HG03066 (cell line): ENCODE measurements around the gene SLC6A15.

Source experiments
- ATAC-seq: cut with Tn5 transposase; IDR thresholded peaks from one replicate; pipeline ENCODE4 v1.9.1; 2021; ENCODE audit warnings: low read depth; ENCODE audit not compliant: unreplicated experiment

The SLC6A15 gene

DNA sequence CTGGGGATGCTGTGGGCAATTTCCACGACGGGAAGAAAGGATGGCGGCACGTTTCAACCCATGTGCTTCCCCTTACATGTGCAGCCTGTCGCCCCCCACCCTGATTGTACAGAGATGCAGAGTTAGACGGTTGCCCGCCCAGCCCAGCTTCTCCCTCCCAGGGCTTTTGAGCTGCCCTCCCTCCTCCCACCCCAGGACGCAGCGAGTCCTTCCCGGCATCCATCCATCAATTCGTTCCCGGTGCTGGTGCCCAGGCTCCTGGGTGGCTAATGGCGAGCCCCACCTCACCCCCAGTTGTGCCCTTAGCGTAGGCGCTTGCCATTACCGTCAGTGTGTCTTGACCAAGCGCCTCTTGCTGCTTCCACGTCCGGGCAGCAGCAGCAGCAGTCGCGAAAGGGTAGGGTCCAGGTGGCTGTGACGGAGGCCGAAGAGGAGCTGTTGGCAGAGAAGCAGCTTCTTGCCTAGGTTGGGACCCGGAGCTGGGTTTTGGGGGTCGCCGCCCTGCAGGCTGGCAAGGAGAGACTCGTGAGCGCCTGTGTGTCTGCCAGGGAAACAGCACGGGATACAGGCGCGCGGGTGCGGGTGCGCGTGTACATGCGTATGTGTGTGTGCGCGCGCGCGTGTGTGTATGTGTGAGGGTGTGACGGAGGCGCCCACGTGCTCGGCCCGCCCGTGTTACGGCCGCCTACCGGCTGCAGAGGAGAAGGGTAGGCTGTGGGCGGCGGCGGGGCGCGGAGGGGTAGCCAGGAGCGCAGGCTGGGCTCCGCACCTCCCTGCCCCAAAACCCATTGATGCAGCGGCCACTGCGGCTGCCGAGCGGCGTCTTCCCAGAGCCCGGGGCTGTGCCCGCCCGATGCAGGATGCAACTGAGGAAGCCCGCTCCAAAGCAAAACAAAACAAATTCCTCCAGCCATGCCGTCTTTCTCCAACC lies at the start of gene SLC6A15:
Gene SLC6A15 (minus strand): TSS at position 602 of the 931 bp plus-strand sequence. CDS start 20,679 bp downstream, outside the sequence.
- ATAC-seq: no peak

GRCh38 chr12:84960918-84961317 lies 48.3 kb upstream of the SLC6A15 start:
- no peak for ATAC-seq

DNA sequence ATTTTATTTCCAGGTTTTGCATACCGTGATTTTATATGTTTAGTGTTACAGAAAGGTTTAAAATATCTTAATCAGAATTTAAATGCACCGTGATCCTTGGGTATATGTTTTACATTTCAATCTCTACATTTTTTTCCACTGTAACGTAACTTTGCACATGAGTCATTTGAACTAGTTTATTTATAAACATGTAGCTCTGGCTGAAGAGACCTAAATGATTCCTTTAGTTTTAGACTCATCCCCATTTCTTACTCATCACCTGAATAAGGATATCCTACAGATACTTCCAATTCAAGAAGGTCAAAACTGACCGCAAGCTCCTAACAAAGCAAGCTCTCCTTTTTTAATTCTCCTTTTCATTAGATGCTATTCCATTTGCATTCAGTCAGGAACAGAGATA lies 42.7 kb upstream of the SLC6A15 start:
- ATAC-seq: no peak

DNA sequence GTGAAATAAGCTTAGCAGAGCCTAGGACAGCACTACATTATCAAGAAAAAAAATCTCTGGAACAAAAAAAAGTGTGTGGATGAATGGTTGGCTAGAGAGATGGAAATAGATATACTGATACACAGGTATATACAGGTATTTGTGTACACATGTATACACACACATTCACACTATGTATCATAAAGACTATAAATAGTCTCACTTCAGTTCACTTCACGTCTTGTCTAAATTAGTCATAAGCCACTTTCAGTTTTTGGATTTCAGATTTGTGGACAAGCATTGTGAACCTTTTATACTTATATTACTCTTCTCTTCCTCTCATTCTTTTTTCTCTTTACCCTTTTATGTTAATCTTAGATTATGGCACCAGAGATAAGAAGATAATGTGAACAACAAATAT lies 41.8 kb upstream of the SLC6A15 start:
- no peak for ATAC-seq

GRCh38 chr12:84950971-84951546 lies 38.5 kb upstream of the SLC6A15 start:
- ATAC-seq: no peak

GRCh38 chr12:84946753-84947152 lies 34.2 kb upstream of the SLC6A15 start:
- ATAC-seq: no peak

GRCh38 chr12:84937415-84937814 lies 24.8 kb upstream of the SLC6A15 start:
- ATAC-seq: no peak

DNA sequence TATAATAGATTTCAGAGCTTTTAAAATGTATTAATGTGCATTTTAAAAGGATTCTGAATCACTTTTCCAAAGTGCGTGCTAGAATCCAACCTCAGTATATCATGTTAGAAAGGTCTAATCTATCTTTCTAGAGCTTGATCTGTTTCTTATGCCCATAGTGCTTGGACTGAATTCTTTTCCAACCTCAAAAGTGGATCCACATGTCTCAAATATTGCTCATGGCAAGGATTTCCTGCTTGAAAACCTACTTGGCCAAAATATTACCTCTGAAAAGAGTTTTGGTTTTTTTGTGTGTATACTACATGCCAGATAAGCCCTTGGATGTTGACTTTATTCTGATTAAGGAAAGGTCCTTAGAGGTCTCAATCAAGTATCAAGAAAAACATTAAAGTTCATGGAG lies 16.9 kb upstream of the SLC6A15 start:
- ATAC-seq: no peak

DNA sequence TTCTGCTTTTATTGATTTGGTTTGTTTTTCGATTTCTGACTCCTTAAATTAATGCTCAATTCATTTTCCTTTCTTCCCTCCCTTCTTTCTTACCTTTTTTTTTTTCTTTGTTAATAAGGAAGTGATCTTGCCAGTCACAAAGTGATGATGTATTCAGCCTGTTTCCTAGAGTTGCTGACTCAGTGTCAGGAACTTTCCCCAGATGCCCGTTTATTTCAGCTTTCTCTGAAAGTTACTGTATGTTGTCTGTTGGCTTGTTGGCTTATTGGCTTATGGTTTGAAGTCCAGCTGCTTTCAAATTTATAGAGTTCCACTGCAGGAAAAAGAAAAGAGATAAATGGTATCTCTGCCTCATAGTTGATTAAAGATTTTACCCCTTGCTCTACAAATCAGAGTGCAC lies 12.4 kb upstream of the SLC6A15 start:
- no peak for ATAC-seq

- ATAC-seq: no peak
These were observed 10.1 kb upstream of the SLC6A15 start for GRCh38 chr12:84922693-84923092.

DNA sequence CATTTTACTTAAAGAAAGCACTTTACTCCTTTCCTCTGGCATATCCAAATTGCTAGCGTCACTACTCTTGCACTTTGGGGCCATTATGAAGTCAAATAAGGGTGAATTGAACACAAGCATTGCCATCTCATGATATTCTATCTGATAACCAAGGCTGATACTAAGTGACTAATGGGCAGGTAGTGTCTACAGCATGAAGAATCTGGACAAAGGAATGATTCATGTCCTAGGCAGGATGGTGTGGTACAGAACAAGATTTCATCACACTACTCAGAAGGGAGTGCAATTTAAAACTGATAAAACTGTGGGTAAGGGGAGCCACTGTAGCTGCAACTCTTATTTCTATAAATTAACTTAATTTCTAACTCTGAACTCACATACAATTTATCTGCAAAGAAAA lies 7.7 kb upstream of the SLC6A15 start:
- ATAC-seq: no peak

DNA sequence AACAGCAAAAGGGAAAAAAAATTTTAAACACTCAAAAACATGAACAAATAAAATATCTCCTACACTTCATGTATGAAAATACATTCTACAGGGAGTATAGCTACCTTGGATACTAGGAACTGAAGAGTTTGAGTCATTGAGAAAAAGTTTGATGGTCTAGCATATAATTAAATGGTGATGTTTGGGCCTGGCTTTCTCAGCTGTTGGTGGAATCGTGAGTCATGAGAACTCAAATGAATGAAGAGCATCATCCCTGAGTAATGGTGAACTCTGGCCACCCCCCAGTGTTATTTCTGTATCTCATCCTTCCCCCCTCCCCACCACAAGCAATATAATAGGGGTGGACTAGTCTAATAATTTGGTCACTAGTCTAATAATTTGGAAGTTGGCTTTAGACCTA lies 6.7 kb upstream of the SLC6A15 start:
- ATAC-seq: no peak

GRCh38 chr12:84913129-84913515 lies 523 bp upstream of the SLC6A15 start:
- no peak for ATAC-seq

DNA sequence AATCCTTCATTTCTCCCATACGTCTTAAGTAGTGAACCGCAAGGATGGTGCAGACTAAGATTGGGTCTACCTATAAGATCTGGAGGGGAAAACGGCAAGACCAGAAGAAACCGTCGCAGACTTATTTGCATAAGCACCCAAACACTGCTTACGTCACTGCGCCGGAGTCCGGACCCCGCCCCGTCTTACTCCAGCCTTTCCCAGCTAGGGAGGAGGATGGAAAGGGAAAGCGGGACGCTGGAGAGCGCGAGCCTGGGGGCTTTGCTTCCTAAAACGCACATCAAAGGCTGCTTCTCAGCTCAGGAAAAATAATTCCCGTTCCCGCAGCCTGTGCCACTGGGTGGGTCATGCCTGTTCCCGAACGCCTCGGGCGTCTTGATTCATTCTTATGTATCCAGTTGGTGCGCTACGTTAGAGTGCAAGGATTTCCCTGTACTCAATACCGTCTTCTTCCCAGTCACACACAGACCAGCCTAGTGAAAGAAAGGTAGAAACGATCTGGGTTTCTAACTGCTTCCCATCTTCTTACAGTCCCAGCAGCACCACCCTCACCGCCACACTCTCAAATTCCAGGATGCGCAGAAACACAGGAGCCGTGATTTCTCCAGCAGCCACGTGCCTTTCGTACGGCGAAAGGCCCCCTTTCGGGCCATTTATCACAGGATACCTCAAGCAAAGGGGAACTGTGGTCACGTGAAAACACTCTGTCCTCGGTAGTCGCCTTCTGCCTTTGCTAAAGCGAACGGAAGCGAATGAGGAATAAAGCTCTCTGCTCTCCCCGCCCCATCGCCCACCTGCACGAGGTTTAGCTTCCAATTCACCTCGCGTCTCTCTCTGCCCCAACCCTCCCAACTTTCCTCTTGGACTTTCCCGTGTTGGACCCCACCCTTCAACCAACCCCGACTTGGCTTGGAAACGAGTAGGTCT lies 1.1 kb downstream of the SLC6A15 start:
- no peak for ATAC-seq

DNA sequence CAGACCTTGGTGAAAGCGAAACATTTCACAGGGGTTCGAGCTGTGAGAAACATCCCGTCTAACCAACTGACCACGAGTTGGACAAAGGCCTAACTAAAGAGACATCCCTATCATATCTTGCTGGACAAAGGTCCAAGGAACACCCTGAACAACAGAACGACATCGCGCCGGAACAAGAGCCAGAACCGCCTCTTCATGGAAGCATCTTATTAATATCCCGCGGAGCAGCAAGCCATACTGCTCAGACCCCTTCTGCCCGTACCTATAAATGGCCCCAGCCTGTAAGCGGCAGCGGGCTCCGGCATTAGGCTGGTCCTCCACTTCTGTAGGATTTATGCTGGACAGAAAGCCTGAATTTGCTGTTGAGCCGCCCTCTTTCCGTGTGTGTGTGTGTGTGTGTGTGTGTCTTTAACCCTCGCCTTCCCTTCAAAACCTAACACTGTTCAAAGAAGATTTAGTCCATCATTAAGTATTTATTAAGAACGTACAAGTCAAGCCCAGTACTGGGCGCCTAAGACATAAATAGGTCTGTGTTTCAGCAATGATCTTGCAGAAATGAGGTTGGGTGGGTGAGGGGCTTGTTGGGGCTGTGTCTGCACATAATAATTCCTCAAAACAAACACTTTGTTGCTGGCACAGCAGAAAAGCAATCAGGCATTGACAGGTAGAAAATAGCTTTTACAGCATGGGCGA lies 1.9 kb downstream of the SLC6A15 start:
- no peak for ATAC-seq

- ATAC-seq: no peak
These were observed 8.5 kb downstream of the SLC6A15 start for GRCh38 chr12:84904051-84904450.

DNA sequence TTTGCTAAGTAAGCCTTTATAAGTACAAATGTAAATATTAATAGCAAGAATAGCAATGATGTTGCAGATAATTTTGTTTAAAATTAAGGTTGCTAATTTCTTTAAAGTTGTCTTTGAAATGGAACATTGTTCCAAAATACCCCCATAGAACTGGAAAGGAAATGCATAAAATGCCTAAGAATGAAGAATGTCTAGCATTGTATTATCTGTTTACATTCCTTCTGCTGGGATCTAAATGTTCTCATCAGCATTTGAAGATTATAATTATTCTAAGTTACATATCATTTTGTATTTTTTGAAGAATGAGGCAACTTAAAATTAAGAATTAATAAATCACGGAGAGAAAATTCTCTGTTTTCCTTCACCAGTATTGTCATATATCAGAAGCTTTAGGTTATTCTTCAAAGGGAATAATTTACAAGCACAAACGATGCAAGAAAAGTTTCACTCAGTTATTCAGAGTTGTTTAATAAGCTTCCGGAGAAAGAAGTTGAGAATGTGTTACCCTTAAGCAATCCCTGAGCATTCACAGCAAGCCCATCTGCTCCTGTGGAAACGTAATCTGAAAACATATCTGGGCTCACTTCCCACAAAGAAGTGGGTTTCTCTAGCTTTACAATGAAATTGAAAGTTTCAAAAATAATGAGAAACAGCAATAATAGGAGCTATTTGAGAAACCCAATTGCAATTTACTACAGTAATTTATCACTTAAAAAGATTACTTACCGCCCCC lies 21.3 kb downstream of the SLC6A15 start:
- ATAC-seq: no peak

GRCh38 chr12:84889818-84890217 lies 22.8 kb downstream of the SLC6A15 start:
- no peak for ATAC-seq

- no peak for ATAC-seq
These were observed 23.7 kb downstream of the SLC6A15 start for GRCh38 chr12:84888861-84889260.

GRCh38 chr12:84877340-84877739 lies 35.3 kb downstream of the SLC6A15 start:
- ATAC-seq: no peak
